ENCODE data around the gene CERS6. TPM values are rescaled to one million over a fixed set of nuclear protein-coding genes. Genes with fewer than 3 reads are reported as not detected.
A peak's percentile ranks its signal among the peaks of the same experiment; 100 is the strongest.

The CERS6 gene
- total and polyA plus RNA-seq, 10 of the 15 experiments (the other 5 are each of a cell fraction or from before 2014, with no cell fraction given) = 1.3 to 20.4 (median 14.1) TPM

- Histone ChIP-seq H3K36me3 (ENCODE audit: control insufficient read depth in 2 of 2, insufficient read depth in 2 of 2, low read length in 1 of 2) (peaks cover 4 to 15% of the 10 kb centered on the region in 2 experiments; a peak in 3 of 4 replicates), H3K4me3 (no peak overlapping the region), H3K9ac (ENCODE audit: control insufficient read depth, insufficient read depth, low read length) (no peak overlapping the region), H3K4me2 (ENCODE audit: control insufficient read depth, insufficient read depth) (peak overlapping the region; percentile 58; the same call in 1 of the 2 replicates), H3K27ac (ENCODE audit: control insufficient read depth, insufficient read depth) (peak overlapping the region; percentile 56), H4K20me1 (ENCODE audit: control insufficient read depth, insufficient read depth) (no peaks in the 10 kb centered on the region), H3K27me3 (replicated peaks in 1 of 2; ENCODE audit: control insufficient read depth in 2 of 2, insufficient read depth in 2 of 2, low read length in 1 of 2) (no peaks in the 10 kb centered on the region), H2AFZ (ENCODE audit: control insufficient read depth, low read depth, low read length) (no peak overlapping the region), H3K9me3 (replicated peaks; ENCODE audit: control insufficient read depth, insufficient read depth, low read length) (peaks cover 2% of the 10 kb centered on the region), H3K4me1 (ENCODE audit: control insufficient read depth, insufficient read depth, low read length) (peaks cover 9% of the 10 kb centered on the region; the same call in 1 of the 2 replicates), H3K79me2 (ENCODE audit: control insufficient read depth, insufficient read depth, low read length) (peaks cover 8% of the 10 kb centered on the region)
- in situ Hi-C loops (cut with MboI) (no loop called here), intact Hi-C loops (cut with micrococcal nuclease; ENCODE audit: unreplicated experiment) (loop anchor here (5.0 kb wide), 2 partner anchors 60 to 95 kb away; partner anchors contain the start of gene CERS6)
- ChIA-PET POLR2A (no interaction called here), RAD21 (ENCODE audit: unreplicated experiment) (no interaction called here), SMC1A (ENCODE audit: uncharacterized antibody, unreplicated experiment) (interaction anchor here (1.3 kb wide), 1 partner anchor 13 kb away, joined by 4 read pairs; no protein-coding TSS in a partner anchor), CTCF (no interaction called here)
- WGBS (ENCODE audit: insufficient coverage, insufficient replicate concordance, low lambda C conversion rate, missing lambda C conversion rate) = 0% methylated on average over 2 of the region's 2 CpGs
- no TSS peak for BruUV-seq (replicated peaks)
- FAIRE-seq (peak; percentile 91), DNase-seq (ENCODE audit: low read depth, low spot score) (peak; percentile 63), ATAC-seq (peak; percentile 100)
- TF ChIP-seq ZNF687 (IDR thresholded peaks at IDR 0.05) = no peak
- no peak for TF ChIP-seq TCF12 (IDR thresholded peaks at IDR 0.05; ENCODE audit: low read depth, low read length)
- no peak for TF ChIP-seq WRNIP1 (IDR thresholded peaks at IDR 0.05; ENCODE audit: borderline replicate concordance, low read depth, low read length)
- TF ChIP-seq NR2F1 (conservative IDR thresholded peaks at IDR 0.05) = no peak
- TF ChIP-seq E4F1 (IDR thresholded peaks at IDR 0.05; ENCODE audit: borderline replicate concordance, partially characterized antibody) = no peak
- no peak; the same call in 1 of the 2 replicates for TF ChIP-seq SMC3 (IDR thresholded peaks at IDR 0.05; ENCODE audit: borderline replicate concordance, low read length)
- TF ChIP-seq GATAD2B (conservative IDR thresholded peaks at IDR 0.05; ENCODE audit: low read depth) = no peak
- TF ChIP-seq POLR2AphosphoS2 (IDR thresholded peaks at IDR 0.05; ENCODE audit: low read depth, low read length) = no peak
- TF ChIP-seq BMI1 (IDR thresholded peaks at IDR 0.05; ENCODE audit: borderline replicate concordance) = no peak
- no peak for TF ChIP-seq CBFB (IDR thresholded peaks at IDR 0.05; ENCODE audit: low read depth)
- TF ChIP-seq, protein P1, sequence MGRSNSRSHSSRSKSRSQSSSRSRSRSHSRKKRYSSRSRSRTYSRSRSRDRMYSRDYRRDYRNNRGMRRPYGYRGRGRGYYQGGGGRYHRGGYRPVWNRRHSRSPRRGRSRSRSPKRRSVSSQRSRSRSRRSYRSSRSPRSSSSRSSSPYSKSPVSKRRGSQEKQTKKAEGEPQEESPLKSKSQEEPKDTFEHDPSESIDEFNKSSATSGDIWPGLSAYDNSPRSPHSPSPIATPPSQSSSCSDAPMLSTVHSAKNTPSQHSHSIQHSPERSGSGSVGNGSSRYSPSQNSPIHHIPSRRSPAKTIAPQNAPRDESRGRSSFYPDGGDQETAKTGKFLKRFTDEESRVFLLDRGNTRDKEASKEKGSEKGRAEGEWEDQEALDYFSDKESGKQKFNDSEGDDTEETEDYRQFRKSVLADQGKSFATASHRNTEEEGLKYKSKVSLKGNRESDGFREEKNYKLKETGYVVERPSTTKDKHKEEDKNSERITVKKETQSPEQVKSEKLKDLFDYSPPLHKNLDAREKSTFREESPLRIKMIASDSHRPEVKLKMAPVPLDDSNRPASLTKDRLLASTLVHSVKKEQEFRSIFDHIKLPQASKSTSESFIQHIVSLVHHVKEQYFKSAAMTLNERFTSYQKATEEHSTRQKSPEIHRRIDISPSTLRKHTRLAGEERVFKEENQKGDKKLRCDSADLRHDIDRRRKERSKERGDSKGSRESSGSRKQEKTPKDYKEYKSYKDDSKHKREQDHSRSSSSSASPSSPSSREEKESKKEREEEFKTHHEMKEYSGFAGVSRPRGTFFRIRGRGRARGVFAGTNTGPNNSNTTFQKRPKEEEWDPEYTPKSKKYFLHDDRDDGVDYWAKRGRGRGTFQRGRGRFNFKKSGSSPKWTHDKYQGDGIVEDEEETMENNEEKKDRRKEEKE (IDR thresholded peaks at IDR 0.05) = no peak
- TF ChIP-seq CHD4 (IDR thresholded peaks at IDR 0.05) = no peak
- no peak for TF ChIP-seq ZZZ3 (IDR thresholded peaks at IDR 0.05; ENCODE audit: control insufficient read depth, insufficient read length, low read depth)
- no peak for TF ChIP-seq CEBPB (IDR thresholded peaks at IDR 0.05; ENCODE audit: borderline replicate concordance in 1 of 2, low read depth in 2 of 2, low read length in 2 of 2)
- peak; percentile 44; the same call in 1 of the 2 replicates for TF ChIP-seq EED (IDR thresholded peaks at IDR 0.05; ENCODE audit: low read depth)
Measured at GRCh38 chr2:168552450-168552856, 96.4 kb downstream of the CERS6 start.

Data from GM12878 (cell line).